CD4-positive, alpha-beta T cell (primary cell): ENCODE data around the gene RPL11. TPM values are rescaled to one million over a fixed set of nuclear protein-coding genes. Genes with fewer than 3 reads are reported as not detected.
A peak's percentile ranks its signal among the peaks of the same experiment; 100 is the strongest.

Experiments
- ATAC-seq: fragments of 200-7000 bp; cut with Tn5 transposase; one replicate; pipeline ENCODE4 v1.10.0; 2022; ENCODE audit warnings: mild to moderate bottlenecking; ENCODE audit not compliant: poor library complexity
- CTCF ChIA-PET: fragments of 350-600 bp; sonication (Branson Sonifier 250); formaldehyde crosslinking; loops from one replicate; lab custom pipeline; 2021; ENCODE audit warnings: antibody characterized with exemption, inconsistent platforms; lab: Charles Lee
- POLR2A ChIA-PET: fragments of 350-600 bp; sonication (Branson Sonifier 250); formaldehyde crosslinking; loops from one replicate; lab custom pipeline; 2021; ENCODE audit warnings: antibody characterized with exemption, inconsistent platforms; lab: Charles Lee
- DNase-seq, 14 experiments: peaks; one replicate each; pipeline ENCODE4 v3.0.0-alpha.2; 2013 to 2020; ENCODE audit warnings: mixed read lengths in 2 of 14
- H3K27ac ChIP-seq, 2 donors: one replicate each; pipeline versions ENCODE4 v1.5.1 to v1.7.0; 2013; ENCODE audit warnings: low read length in 2 of 2, low read depth in 1 of 2, mild to moderate bottlenecking in 1 of 2
- H3K27me3 ChIP-seq, 2 experiments: 1 replicate in 1 of 2; 2 replicates in 1 of 2; pipeline versions ENCODE4 v1.6.1 to v1.7.0; 2013; ENCODE audit warnings: low read length in 2 of 2, control low read depth in 1 of 2, mild to moderate bottlenecking in 1 of 2, moderate library complexity in 1 of 2; ENCODE audit not compliant: insufficient read depth in 2 of 2, control insufficient read depth in 1 of 2
- H3K36me3 ChIP-seq: one replicate; pipeline ENCODE4 v1.6.1; 2013; ENCODE audit warnings: low read length, control low read depth; ENCODE audit not compliant: insufficient read depth
- H3K4me1 ChIP-seq: one replicate; pipeline ENCODE4 v1.6.1; 2013; ENCODE audit warnings: low read length, control low read depth; ENCODE audit not compliant: insufficient read depth
- H3K4me3 ChIP-seq: one replicate; pipeline ENCODE4 v1.5.1; 2013; ENCODE audit warnings: mild to moderate bottlenecking, low read length, moderate library complexity
- H3K9me3 ChIP-seq, 2 experiments: 1 replicate in 1 of 2; 2 replicates in 1 of 2; pipeline versions ENCODE4 v1.6.1 to v1.7.0; 2013; ENCODE audit warnings: low read length in 2 of 2, mild to moderate bottlenecking in 2 of 2, control low read depth in 1 of 2, moderate library complexity in 1 of 2; ENCODE audit not compliant: control insufficient read depth in 1 of 2, insufficient read depth in 1 of 2
- H3K27ac Mint-ChIP-seq: one replicate; pipeline ENCODE4 v1.8.0; 2020; ENCODE audit warnings: mixed read lengths
- H3K27me3 Mint-ChIP-seq: one replicate; pipeline ENCODE4 v1.8.0; 2021; ENCODE audit warnings: mixed read lengths
- H3K36me3 Mint-ChIP-seq: one replicate; pipeline ENCODE4 v1.8.0; 2021; ENCODE audit warnings: low read depth, mixed read lengths
- H3K4me1 Mint-ChIP-seq: one replicate; pipeline ENCODE4 v1.8.0; 2021; ENCODE audit warnings: low read depth, mixed read lengths
- H3K4me3 Mint-ChIP-seq: one replicate; pipeline ENCODE4 v1.8.0; 2020; ENCODE audit warnings: mild to moderate bottlenecking, mixed read lengths
- H3K9me3 Mint-ChIP-seq: one replicate; pipeline ENCODE4 v1.8.0; 2020; ENCODE audit warnings: mixed read lengths
- intact Hi-C, 2 experiments: fragments of 100-400 bp; cut with DNase I in 1 of 2; cut with micrococcal nuclease in 1 of 2; formaldehyde crosslinking; loops; one replicate each; pipeline versions ENCODE4 v1.15.1 to v1.9.0; 2023 to 2025; cut with DNase I, micrococcal nuclease
- total RNA-seq, 174 experiments: library from RNA in 2 of 174; stranded (reverse) in 2 of 174; gene quantifications; one replicate each; pipeline ENCODE4 v1.2.3 and lab custom pipeline; 2021 to 2026
- TF ChIP-seq, protein P1 (sequence below): fragments of 200-600 bp; IDR thresholded peaks from one replicate; pipeline ENCODE4 v1.8.0; 2022; ENCODE audit warnings: antibody characterized with exemption, mild to moderate bottlenecking

The RPL11 gene
- total RNA-seq, 2 experiments from 2014 or later: 2,191 to 2,374 TPM

DNA sequence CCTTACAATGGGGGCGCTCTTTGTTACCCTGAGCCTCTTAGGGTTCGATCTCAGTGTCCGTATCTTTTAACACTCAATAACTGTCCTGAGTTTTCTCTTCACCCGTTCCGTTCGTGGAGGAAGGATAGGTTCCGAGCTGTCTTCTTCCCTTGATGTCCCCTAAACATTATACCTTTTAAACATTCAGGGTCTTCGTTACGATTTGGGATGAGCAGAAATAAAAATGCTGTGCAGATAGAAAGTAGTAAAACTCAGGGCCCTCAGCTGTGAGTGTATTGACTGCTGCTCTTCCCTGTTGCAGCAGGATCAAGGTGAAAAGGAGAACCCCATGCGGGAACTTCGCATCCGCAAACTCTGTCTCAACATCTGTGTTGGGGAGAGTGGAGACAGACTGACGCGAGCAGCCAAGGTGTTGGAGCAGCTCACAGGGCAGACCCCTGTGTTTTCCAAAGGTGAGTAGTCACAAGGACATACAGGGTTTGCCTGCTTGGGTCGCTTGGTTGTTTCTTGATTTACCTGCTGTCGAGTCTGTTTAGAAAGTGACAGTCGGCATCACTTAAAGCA lies 784 bp downstream of the RPL11 start:
- ChIA-PET CTCF (interaction anchor here (0.9 to 2.0 kb wide), 7 partner anchors 8 to 164 kb away, joined by 3 to 8 read pairs (median 5); partner anchors contain the start of gene ELOA), POLR2A (interaction anchor here (0.7 to 1.9 kb wide), 10 partner anchors 10 to 1615 kb away, joined by 3 to 27 read pairs (median 3); partner anchors contain the start of genes E2F2 and ELOA)
- Mint-ChIP-seq H3K4me3 (peak overlapping the region; percentile 99), H3K27ac (peak overlapping the region; percentile 95), H3K9me3 (no peaks in the 10 kb centered on the region), H3K4me1 (peaks cover 52% of the 10 kb centered on the region), H3K36me3 (peaks cover 59% of the 10 kb centered on the region), H3K27me3 (no peaks in the 10 kb centered on the region)
- intact Hi-C loops: loop anchor here (2.0 to 5.0 kb wide), 4 partner anchors 50 to 674 kb away; partner anchors contain the start of genes ELOA (in 1 of the 2), FUCA1 (in 1 of the 2), KDM1A (in 1 of the 2) and ZNF436 (in 1 of the 2)
- H3K27ac ChIP-seq: peak overlapping the region; percentile 55 to 87
- TF ChIP-seq, protein P1, sequence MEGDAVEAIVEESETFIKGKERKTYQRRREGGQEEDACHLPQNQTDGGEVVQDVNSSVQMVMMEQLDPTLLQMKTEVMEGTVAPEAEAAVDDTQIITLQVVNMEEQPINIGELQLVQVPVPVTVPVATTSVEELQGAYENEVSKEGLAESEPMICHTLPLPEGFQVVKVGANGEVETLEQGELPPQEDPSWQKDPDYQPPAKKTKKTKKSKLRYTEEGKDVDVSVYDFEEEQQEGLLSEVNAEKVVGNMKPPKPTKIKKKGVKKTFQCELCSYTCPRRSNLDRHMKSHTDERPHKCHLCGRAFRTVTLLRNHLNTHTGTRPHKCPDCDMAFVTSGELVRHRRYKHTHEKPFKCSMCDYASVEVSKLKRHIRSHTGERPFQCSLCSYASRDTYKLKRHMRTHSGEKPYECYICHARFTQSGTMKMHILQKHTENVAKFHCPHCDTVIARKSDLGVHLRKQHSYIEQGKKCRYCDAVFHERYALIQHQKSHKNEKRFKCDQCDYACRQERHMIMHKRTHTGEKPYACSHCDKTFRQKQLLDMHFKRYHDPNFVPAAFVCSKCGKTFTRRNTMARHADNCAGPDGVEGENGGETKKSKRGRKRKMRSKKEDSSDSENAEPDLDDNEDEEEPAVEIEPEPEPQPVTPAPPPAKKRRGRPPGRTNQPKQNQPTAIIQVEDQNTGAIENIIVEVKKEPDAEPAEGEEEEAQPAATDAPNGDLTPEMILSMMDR: no peak
- ATAC-seq (no peak), DNase-seq (peak in 2 of 14 experiments; percentile 28 to 30)
- H3K27me3 ChIP-seq: no peaks in the 10 kb centered on the region
- H3K4me3 ChIP-seq: peak overlapping the region; percentile 97
- peaks cover 40% of the 10 kb centered on the region for H3K4me1 ChIP-seq
- peaks cover 51% of the 10 kb centered on the region for H3K36me3 ChIP-seq
- H3K9me3 ChIP-seq: peaks cover 0 to 14% of the 10 kb centered on the region in 2 experiments

DNA sequence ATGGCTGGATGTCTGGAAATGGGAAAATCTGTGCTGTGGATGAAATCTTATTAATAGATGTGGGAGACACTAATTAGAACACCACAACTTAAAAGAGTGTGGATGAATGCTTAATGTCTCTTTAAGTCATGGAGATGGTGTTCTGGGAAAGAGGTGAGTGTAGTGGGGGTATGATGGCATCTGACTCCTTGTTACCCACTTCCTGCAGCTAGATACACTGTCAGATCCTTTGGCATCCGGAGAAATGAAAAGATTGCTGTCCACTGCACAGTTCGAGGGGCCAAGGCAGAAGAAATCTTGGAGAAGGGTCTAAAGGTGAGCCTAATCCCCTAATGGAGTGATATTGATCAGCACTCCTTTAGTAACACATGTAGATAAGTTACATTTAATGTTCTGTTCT lies 2.0 kb downstream of the RPL11 start:
- no peaks in the 10 kb centered on the region for H3K27me3 ChIP-seq
- peaks cover 62% of the 10 kb centered on the region for H3K4me1 Mint-ChIP-seq
- intact Hi-C loops: loop anchor here (2.0 to 5.0 kb wide), 4 partner anchors 49 to 675 kb away; partner anchors contain the start of genes ELOA (in 1 of the 2), FUCA1 (in 1 of the 2), KDM1A (in 1 of the 2) and ZNF436 (in 1 of the 2)
- DNase-seq (no peak), ATAC-seq (no peak)
- peaks cover 40% of the 10 kb centered on the region for H3K4me1 ChIP-seq
- no peak overlapping the region for H3K4me3 ChIP-seq
- H3K27ac ChIP-seq: peak overlapping the region in 1 of 2 donors; percentile 43
- TF ChIP-seq, protein P1: no peak
- peak overlapping the region; percentile 95 for H3K27ac Mint-ChIP-seq
- H3K9me3 ChIP-seq: peaks cover 0 to 3% of the 10 kb centered on the region in 2 experiments
- H3K4me3 Mint-ChIP-seq: peak overlapping the region; percentile 99
- ChIA-PET POLR2A (no interaction called here), CTCF (no interaction called here)
- peaks cover 72% of the 10 kb centered on the region for H3K36me3 Mint-ChIP-seq
- no peaks in the 10 kb centered on the region for H3K27me3 Mint-ChIP-seq
- H3K36me3 ChIP-seq: peaks cover 63% of the 10 kb centered on the region
- H3K9me3 Mint-ChIP-seq: no peaks in the 10 kb centered on the region

GRCh38 chr1:23694371-23694770 lies 2.8 kb downstream of the RPL11 start:
- Histone ChIP-seq H3K4me3 (no peak overlapping the region), H3K4me1 (peaks cover 40% of the 10 kb centered on the region), H3K9me3 (peaks cover 0 to 3% of the 10 kb centered on the region in 2 experiments), H3K27ac (no peak overlapping the region), H3K36me3 (peaks cover 71% of the 10 kb centered on the region), H3K27me3 (no peaks in the 10 kb centered on the region)
- intact Hi-C loops: loop anchor here (5.0 kb wide), 3 partner anchors 48 to 327 kb away; partner anchors contain the start of genes ELOA (in 1 of the 2), FUCA1 (in 1 of the 2) and ZNF436 (in 1 of the 2)
- DNase-seq (no peak), ATAC-seq (no peak)
- TF ChIP-seq, protein P1: no peak
- Mint-ChIP-seq H3K4me1 (peaks cover 65% of the 10 kb centered on the region), H3K36me3 (peaks cover 79% of the 10 kb centered on the region), H3K27ac (peak overlapping the region; percentile 95), H3K4me3 (peak overlapping the region; percentile 99), H3K9me3 (no peaks in the 10 kb centered on the region), H3K27me3 (no peaks in the 10 kb centered on the region)
- POLR2A ChIA-PET: no interaction called here
- CTCF ChIA-PET: no interaction called here
